Esophagus muscularis mucosa (tissue), 4 donors: Measurements from ENCODE around the gene ARMC12.

Experiments
- CTCF ChIP-seq, 3 experiments: fragments of 200-600 bp in 2 of 3; fragments of 450-650 bp in 1 of 3; sonication (generic) in 2 of 3; IDR thresholded peaks; one replicate each; pipeline ENCODE4 v1.5.1; 2017 to 2019; ENCODE audit warnings: antibody characterized with exemption in 3 of 3, mild to moderate bottlenecking in 2 of 3, moderate library complexity in 1 of 3
- EP300 ChIP-seq: sonication (generic); formaldehyde crosslinking; IDR thresholded peaks from one replicate; pipeline ENCODE4 v1.6.1; 2017; ENCODE audit warnings: antibody characterized with exemption
- POLR2A ChIP-seq: fragments of 450-650 bp; IDR thresholded peaks from one replicate; pipeline ENCODE4 v1.6.1; 2017; ENCODE audit warnings: antibody characterized with exemption, moderate library complexity, mild to moderate bottlenecking, low read depth
- POLR2AphosphoS5 ChIP-seq, 2 donors: sonication (generic); formaldehyde crosslinking; IDR thresholded peaks; one replicate each; pipeline ENCODE4 v1.6.1; 2017; ENCODE audit warnings: antibody characterized with exemption in 2 of 2

DNA sequence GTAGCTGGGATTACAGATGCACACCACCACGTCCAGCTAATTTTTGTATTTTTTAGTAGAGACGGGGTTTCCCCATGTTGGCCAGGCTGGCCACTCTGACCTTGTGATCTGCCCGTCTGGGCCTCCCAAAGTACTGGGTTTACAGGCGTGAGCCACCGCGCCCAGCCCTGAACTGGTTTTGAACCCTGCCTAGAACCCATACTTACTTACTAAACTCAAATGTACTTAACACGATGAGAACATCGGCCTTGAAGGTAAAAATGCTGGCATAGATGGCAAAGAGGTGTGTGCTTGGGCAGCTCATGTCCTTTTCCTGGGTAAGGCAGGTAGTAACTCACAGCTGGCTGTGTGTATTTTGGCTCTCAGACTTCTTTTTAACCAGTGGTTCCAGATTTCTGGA, 3.2 kb upstream of the ARMC12 start:
- TF ChIP-seq POLR2A (no peak), CTCF (IDR thresholded peaks at IDR 0.05) (no peak), EP300 (no peak), POLR2AphosphoS5 (IDR thresholded peaks at IDR 0.05) (no peak)
